Osteoblast (primary cell): ENCODE measurements around the gene CDADC1. TPM values are rescaled to one million over a fixed set of nuclear protein-coding genes. Genes with fewer than 3 reads are reported as not detected.

ENCODE experiments used
- DNase-seq: peaks from one replicate; pipeline ENCODE4 v3.0.0; 2011; ENCODE audit warnings: low spot score, mixed read lengths; ENCODE audit not compliant: insufficient read length; ENCODE audit errors: missing footprints
- H2AFZ ChIP-seq: 2 replicates; pipeline ENCODE4 v1.6.0; 2011; ENCODE audit warnings: mild to moderate bottlenecking, low read length
- H3K27ac ChIP-seq: 2 replicates; pipeline ENCODE4 v1.5.1; 2011; ENCODE audit warnings: mild to moderate bottlenecking, low read depth, low read length, moderate library complexity
- H3K27me3 ChIP-seq: 2 replicates; pipeline ENCODE4 v1.6.0; 2012; ENCODE audit warnings: mild to moderate bottlenecking, control low read depth, inconsistent platforms, low read length, moderate library complexity; ENCODE audit not compliant: insufficient read depth
- H3K36me3 ChIP-seq: 2 replicates; pipeline ENCODE4 v1.5.1; 2011; ENCODE audit warnings: mild to moderate bottlenecking, low read length, control low read depth, moderate library complexity; ENCODE audit not compliant: insufficient read depth
- H3K4me1 ChIP-seq: 2 replicates; pipeline ENCODE4 v1.5.1; 2011; ENCODE audit warnings: mild to moderate bottlenecking, low read length, control low read depth, moderate library complexity; ENCODE audit not compliant: insufficient read depth
- H3K4me2 ChIP-seq: 2 replicates; pipeline ENCODE4 v1.6.0; 2011; ENCODE audit warnings: mild to moderate bottlenecking, low read length; ENCODE audit not compliant: insufficient read depth
- H3K4me3 ChIP-seq: fragments of 200-600 bp; sonication (generic); 3 replicates; pipeline ENCODE4 v1.5.1; 2012; ENCODE audit warnings: mild to moderate bottlenecking, low read length, inconsistent platforms; ENCODE audit not compliant: insufficient read depth
- H3K79me2 ChIP-seq: 2 replicates; pipeline ENCODE4 v1.6.0; 2012; ENCODE audit warnings: mild to moderate bottlenecking, low read length, control low read depth, inconsistent platforms; ENCODE audit not compliant: insufficient read depth
- H3K9me3 ChIP-seq: 2 replicates; pipeline ENCODE4 v1.5.1; 2011; ENCODE audit warnings: low read depth, low read length, control low read depth
- H4K20me1 ChIP-seq: 2 replicates; pipeline ENCODE4 v1.6.0; 2012; ENCODE audit warnings: mild to moderate bottlenecking, low read length, control low read depth; ENCODE audit not compliant: insufficient read depth
- CTCF ChIP-seq: IDR thresholded peaks from 2 replicates; pipeline ENCODE4 v1.5.1; 2011; ENCODE audit warnings: mild to moderate bottlenecking, low read depth, low read length, moderate library complexity; ENCODE audit errors: extremely low read depth
- total RNA-seq: library from RNA; depleted of rRNA; stranded (reverse); fragments of >200 nt; gene quantifications from 2 replicates; pipeline ENCODE4 v1.2.3, GENCODE V29; 2012

Gene CDADC1
- total RNA-seq, 1 donor, result 3.6 TPM

GRCh38 chr13:49216334-49216733 lies 31.4 kb upstream of the CDADC1 start:
- no peak overlapping the region for H2AFZ ChIP-seq
- no peak overlapping the region for H3K4me3 ChIP-seq
- peaks cover 40% of the 10 kb centered on the region for H3K27me3 ChIP-seq
- H3K79me2 ChIP-seq, result no peaks in the 10 kb centered on the region
- no peak for TF ChIP-seq CTCF
- no peak overlapping the region for H3K27ac ChIP-seq
- no peaks in the 10 kb centered on the region for H3K9me3 ChIP-seq
- peaks cover 6% of the 10 kb centered on the region for H3K4me1 ChIP-seq
- no peaks in the 10 kb centered on the region for H4K20me1 ChIP-seq
- H3K36me3 ChIP-seq, result no peaks in the 10 kb centered on the region
- H3K4me2 ChIP-seq, result no peak overlapping the region
- DNase-seq, result no peak

- H3K9me3 ChIP-seq, result no peaks in the 10 kb centered on the region
- H3K4me3 ChIP-seq, result no peak overlapping the region
- no peak overlapping the region for H3K27ac ChIP-seq
- peaks cover 57% of the 10 kb centered on the region for H3K27me3 ChIP-seq
- H3K4me1 ChIP-seq, result peaks cover 6% of the 10 kb centered on the region
- H4K20me1 ChIP-seq, result no peaks in the 10 kb centered on the region
- H3K79me2 ChIP-seq, result no peaks in the 10 kb centered on the region
- H3K4me2 ChIP-seq, result no peak overlapping the region
- no peaks in the 10 kb centered on the region for H3K36me3 ChIP-seq
- no peak for TF ChIP-seq CTCF
- DNase-seq, result peak; percentile 74
- no peak overlapping the region for H2AFZ ChIP-seq
Measured at GRCh38 chr13:49217962-49218492, 29.7 kb upstream of the CDADC1 start.

GRCh38 chr13:49218493-49219051 lies 29.2 kb upstream of the CDADC1 start:
- H4K20me1 ChIP-seq, result no peaks in the 10 kb centered on the region
- H3K27ac ChIP-seq, result no peak overlapping the region
- H3K4me3 ChIP-seq, result no peak overlapping the region
- TF ChIP-seq CTCF, result no peak
- peaks cover 62% of the 10 kb centered on the region for H3K27me3 ChIP-seq
- no peak overlapping the region for H2AFZ ChIP-seq
- H3K4me2 ChIP-seq, result no peak overlapping the region
- no peaks in the 10 kb centered on the region for H3K9me3 ChIP-seq
- no peaks in the 10 kb centered on the region for H3K36me3 ChIP-seq
- DNase-seq, result peak; percentile 57
- H3K4me1 ChIP-seq, result peaks cover 6% of the 10 kb centered on the region
- no peaks in the 10 kb centered on the region for H3K79me2 ChIP-seq

- Histone ChIP-seq H3K9me3 (no peaks in the 10 kb centered on the region), H2AFZ (peak overlapping the region; percentile 35), H3K4me2 (peak overlapping the region; percentile 60), H3K27ac (no peak overlapping the region), H3K4me1 (peaks cover 1% of the 10 kb centered on the region), H3K27me3 (peaks cover 73% of the 10 kb centered on the region), H3K79me2 (no peaks in the 10 kb centered on the region), H3K36me3 (no peaks in the 10 kb centered on the region), H4K20me1 (no peaks in the 10 kb centered on the region), H3K4me3 (peak overlapping the region; percentile 35)
- DNase-seq, result peak; percentile 90
- TF ChIP-seq CTCF, result no peak
Measured at GRCh38 chr13:49219647-49220035, 28.1 kb upstream of the CDADC1 start.
